ENCODE results near the gene MAP3K20.
"Not testable (repeated sequence)": the region's sequence is repeated elsewhere in the genome, so short reads cannot be mapped to it uniquely, and the experiment has no call there.

Gene MAP3K20

DNA sequence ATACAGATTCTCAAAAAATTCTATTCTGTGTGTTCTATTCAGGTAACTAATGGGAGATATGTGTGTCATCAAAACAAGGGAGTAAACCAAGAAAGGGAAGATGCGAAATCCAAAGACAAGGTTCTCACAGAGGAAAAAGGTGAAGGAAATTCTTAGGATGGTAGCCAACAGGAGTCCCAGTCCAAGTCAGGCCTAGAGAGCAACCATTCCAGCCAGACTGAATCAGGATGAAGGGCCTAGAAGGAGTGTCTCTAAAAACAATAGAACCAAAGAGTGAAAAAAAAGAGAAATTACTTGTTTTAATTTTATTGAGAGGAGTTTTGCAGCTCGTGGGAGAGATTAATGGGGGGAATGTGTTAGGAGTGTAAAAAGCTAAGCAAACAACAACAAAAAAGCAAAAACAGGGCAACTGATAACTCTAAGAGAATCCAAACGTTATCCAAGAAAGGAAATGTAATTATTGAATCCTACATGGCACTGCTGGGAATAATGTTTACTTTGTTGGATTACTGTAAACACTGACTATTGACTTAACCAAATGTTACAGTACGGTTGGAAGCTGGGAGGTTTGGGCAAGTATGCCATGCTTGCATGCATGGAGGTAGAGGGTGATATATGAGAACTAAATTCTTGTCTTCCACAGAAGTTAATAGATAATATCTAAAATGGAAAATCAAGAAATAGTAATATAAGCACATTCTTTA, 12.3 kb downstream of the MAP3K20 start:
- no peak for DNase-seq (ENCODE audit: low read depth in 2 of 2)

DNA sequence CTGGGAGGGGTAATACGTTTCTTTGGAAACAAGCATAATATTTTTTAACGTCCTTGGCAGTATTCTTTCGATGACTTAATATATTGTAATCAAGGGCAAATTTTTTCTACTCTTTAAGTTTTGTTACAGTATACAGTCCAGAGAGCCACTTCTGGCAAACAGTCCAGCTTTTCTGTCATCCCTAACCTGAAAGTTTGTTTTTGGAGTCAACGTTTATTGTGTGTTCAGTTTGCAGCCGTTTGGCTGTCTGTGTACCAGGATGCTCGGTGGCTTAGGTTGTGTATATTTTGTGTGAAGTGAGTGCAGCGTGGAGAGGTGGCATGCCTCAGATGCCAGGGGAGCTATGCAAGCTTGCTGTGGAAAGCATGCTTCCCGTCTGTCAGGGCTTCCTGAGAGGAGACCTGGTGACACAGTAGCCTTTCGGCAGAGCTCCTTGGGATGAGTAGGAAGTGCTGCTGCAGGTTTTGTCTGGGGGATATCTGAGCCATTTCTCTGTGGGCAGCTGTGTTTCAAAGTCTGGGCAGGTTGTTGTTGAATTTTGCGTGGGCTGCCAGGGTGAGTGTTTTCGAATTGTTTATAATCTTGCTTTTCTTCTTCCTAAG, 14.7 kb downstream of the MAP3K20 start:
- no peak for DNase-seq (ENCODE audit: low read depth in 2 of 2)

DNA sequence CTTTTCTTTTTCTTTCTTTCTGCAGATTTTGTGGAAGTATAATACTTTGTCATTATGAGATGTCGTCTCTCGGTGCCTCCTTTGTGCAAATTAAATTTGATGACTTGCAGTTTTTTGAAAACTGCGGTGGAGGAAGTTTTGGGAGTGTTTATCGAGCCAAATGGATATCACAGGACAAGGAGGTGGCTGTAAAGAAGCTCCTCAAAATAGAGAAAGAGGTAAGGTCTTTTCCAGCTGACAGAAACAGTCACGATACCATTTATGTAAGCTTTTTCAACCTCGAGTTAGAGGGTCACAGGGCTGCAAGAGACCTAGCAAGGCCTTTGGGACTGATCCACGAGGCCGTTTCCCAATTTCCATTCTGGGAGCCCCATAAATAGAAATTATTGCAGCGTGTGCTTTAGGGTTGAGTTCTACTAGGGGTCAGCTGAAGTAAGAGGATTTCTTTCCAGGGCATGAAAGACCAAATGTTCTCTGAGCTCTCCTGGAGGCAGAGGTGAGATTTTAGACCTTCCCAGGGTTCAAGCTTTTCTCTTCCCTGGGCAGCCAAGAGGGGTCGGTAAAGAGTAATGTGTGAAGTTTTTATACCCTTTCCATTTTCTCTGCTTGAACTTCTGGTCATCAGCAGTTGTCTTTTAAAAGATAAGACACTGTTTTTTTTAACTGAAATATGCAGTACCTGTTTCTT, 15.5 kb downstream of the MAP3K20 start:
- DNase-seq (ENCODE audit: low read depth in 2 of 2), result no peak

DNA sequence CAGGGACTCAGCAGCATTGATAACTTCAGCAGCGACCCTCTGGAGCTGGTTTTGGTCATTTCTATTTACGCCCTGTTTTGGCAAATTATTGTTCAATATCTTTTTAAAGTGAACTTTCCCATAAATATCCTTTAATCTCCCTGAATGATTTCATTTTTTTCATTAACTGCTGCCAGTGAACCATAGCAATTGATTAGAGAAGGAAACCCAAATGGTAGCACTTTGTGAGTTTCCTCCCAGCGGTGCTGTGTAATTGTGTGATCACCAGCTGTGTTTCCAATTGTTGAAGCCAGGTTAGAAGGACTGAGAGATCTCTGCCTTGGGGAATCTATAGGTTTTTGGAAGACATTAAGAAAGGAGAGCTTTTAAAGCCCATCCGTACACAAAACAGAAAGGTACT, 16.3 kb downstream of the MAP3K20 start:
- no peak for DNase-seq (ENCODE audit: low read depth in 2 of 2)

DNA sequence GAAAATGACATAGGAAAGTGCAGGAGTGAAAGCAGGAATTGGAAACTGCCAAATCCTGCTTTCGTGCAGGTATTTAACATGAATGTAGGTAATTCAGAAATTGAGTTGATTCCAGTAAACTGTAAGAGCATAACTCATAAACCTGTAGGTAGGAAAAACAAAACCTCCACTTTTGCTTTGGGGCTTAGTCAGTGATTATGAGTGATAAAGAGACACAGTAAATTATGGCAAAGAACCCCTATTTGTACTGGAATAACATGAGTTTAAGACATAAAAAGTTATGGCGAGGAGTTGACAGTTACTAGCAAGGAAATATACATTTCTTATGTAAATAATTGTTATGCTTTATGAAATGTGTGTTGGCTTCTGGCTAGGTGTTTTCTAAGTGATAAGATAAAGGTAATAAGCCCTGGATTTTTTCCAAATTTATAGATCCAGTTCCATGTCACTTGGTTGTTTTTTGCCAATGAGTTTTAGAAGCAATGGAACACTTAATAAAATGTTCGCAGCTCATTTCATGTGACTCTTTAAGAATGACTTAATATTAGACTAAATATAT, 17.3 kb downstream of the MAP3K20 start:
- no peak for DNase-seq (ENCODE audit: low read depth in 2 of 2)

DNA sequence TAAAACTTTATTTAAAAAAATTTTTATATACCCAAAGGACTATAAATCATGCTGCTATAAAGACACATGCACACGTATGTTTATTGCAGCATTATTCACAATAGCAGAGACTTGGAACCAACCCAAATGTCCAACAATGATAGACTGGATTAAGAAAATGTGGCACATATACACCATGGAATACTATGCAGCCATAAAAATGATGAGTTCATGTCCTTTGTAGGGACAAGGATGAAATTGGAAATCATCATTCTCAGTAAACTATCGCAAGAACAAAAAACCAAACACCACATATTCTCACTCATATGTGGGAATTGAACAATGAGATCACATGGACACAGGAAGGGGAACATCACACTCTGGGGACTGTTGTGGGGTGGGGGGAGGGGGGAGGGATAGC, 18.0 kb downstream of the MAP3K20 start:
- not testable (repeated sequence) for DNase-seq (ENCODE audit: low read depth in 2 of 2)

DNA sequence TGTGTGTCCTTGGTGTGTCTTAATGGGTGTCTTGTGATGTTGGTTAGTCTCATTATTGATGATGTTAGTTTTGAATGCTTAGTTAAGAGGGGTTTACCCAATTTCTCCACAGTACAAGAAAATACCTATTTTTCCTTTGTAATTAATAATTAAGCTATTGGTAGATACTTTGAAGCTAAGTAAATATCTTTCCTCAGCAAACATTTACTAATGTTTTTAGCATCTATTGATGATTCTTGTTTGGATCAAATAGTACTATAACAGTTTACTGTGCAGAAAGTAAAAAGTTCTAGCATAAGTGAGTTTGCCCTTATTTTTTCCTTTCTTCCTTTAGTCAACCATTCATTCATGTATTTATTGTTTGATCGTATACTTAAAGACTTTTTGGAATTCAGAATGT, 19.1 kb downstream of the MAP3K20 start:
- no peak for DNase-seq (ENCODE audit: low read depth in 2 of 2)

DNA sequence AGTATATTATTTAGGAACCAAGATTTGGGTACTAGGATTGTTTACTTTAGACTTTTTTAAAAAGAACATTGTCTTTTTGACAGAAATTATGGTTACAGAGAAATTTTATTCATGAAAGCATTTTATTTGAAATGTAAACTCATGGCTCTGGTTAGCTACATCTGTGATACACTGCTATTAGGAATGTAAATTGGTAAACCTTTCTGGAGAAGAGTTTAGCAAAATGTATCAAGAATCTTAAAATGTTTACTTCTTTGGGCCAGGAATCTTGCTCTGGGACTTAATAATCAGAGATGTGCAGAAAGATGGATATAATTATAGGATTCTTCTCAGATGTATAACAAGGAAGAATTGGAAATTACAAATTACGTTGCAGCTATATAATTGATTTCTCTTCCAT, 19.7 kb downstream of the MAP3K20 start:
- DNase-seq (ENCODE audit: low read depth in 2 of 2), result no peak

DNA sequence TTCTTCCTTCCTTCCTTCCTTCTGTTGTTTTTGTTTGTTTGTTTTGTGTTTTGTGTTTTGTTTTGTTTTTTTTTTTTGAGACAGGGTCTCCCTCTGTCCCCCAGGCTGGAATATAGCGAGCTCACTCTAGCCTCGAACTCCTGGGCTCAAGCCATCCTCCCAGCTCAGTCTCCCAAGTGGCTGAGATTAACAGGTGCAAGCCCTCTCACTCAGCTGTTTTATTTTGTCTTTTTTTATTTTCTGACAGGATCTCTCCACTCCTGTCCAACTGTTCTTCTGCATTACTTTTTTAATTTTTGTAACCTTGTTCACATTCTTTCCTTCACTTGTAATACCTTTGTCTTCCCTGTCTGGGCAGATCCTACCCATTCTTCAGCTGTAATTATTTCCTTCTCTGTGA, 23.6 kb downstream of the MAP3K20 start:
- DNase-seq (ENCODE audit: low read depth in 2 of 2), result no peak

DNA sequence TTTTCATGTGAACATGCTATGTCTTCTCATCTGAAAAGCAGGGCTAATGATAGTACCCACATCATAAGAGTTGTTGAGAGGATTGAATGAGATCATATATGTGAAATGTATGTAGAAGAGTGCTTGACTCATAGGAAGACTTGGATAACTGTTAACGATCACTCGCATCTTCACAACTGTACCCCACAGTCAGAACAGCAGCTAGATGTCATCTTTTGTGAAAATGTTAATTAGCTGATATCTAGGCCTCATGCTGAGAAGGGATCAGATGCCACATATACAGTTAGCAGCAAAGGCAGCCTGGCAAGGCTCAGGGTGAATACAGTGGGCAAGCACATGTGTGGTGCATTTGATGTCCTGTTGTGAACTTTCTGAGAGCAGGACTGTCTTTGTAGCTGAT, 24.2 kb downstream of the MAP3K20 start:
- DNase-seq (ENCODE audit: low read depth in 2 of 2), result no peak

DNA sequence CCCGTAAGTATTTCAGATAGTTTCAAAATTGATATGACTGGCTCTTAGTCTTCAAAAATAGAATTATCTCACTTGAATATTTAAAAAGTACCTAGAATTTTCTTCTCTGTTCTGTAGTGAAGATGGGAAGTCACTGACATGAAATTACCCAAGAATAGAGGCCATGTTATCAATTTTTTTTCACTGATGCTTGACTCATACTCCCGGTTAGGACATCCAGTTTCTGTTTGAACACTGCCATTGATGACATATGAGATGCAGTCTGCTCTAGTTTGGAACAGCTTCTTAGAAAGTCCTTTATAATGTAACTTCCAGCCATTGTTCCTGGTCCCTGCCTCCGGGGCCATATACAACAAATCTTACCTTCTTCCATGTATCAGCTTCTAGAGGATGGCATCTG, 26.0 kb downstream of the MAP3K20 start:
- DNase-seq (ENCODE audit: low read depth in 2 of 2), result no peak

DNA sequence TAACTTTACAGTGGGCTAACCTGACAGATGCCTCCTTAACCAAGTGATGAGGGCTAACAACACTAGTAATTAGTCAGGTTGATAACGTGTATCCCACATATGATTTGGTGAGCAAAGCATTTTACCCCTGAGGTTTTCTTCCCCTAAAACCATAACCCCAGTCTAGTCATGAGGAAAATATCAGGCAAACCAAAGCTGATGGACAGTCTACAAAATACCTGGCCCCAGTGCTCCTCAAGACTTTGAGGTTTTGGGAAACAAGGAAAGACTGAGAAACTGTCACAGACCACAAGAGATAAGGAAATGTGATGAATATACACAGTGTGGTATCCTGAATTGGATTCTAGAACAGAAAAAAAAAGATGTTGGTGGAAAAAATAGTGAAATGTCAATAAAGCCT, 28.5 kb downstream of the MAP3K20 start:
- DNase-seq (ENCODE audit: low read depth in 2 of 2), result no peak

DNA sequence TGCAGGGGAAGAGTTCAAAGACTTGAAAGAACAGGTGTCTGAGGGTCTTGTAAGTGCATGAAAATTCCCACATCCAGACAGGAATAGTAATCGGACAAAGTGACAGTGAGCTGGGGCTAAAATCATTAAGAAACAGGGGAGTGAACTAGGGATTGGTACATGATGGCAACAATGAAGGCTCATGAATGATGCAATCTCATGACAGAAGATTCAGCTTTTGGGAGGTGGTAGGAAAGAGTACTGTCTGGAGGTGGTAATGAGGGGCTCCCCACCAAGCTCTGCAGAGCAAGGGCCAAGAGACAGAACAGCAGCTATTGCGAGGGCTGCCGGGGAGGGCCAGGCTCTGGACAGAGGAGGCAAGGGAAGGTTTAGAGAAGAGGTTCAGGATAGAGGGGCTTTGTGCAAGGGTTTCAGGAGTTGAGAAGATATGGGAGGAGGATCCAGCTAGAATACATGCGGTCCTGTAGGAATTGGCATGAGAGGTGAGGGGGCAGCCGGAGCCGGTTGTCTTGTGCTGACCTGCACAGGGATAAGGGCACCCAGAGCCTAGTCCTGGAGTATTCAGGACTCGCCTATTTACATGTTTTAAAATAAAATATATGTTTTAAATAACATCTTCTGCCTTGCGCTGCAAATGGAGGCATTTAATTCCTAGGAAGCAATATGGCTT, 31.4 kb downstream of the MAP3K20 start:
- DNase-seq (ENCODE audit: low read depth in 2 of 2), result no peak

DNA sequence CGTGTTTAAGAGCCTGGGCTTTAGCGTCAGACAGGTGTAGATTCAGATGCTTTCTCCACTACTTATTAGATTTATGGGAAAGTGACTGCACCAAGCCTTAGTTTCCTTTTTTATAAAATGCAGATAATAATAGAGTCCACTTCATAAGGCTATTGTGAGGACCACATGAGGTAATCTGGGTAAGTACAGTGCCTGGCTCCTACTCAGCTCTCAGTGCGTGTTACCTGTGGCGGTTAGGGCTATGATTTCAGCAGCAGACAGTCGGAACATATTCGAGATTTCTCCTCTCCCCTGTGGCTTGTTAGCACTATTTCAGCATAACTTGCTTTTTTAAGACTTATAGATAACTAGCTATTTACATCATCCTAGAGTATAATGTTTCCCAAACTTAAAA, 32.0 kb downstream of the MAP3K20 start:
- no peak for DNase-seq (ENCODE audit: low read depth in 2 of 2)

DNA sequence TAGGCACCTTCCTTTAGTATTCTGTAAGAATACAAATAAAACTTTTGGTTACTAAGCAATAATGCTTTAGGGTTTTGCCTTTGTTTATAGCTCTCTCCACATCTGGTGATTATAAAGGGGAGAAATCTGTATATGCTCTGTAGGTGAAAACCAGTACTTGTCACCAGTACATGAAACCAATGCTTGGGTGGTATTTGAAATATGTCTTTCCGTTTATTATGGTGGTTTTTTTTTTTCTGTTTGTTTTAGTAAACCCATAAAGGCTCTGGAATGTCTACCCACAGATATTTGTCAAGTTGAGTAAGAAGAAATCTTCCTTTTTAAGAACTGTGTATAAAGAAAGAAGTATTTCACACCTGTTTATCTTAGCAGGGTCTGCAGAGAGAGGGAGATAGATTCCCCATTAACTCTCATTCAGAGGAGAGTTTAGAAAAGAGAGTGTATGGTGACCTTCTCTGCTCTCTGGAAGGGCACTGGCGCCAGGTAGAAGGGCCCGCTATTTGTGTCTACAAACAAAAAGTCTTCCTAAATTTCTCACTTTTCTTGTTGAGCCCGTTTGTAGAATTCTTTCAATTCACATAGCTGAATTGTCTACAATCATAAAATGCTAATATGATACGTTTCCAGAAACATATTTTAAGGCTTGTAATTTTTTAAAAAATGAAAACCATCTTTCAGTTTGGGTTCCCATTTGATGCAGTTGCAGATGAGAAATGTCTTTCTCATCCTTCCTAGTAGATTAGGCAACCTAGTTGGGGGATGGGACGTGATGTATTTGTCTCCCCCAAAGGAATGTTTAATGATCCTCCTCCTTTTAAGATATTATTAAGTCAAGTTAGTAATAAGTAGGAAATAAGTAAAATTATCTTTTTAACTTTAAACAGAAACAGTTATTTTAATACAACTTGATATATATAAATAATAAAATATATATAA, 33.9 kb downstream of the MAP3K20 start:
- no peak for DNase-seq (ENCODE audit: low read depth in 2 of 2)

DNA sequence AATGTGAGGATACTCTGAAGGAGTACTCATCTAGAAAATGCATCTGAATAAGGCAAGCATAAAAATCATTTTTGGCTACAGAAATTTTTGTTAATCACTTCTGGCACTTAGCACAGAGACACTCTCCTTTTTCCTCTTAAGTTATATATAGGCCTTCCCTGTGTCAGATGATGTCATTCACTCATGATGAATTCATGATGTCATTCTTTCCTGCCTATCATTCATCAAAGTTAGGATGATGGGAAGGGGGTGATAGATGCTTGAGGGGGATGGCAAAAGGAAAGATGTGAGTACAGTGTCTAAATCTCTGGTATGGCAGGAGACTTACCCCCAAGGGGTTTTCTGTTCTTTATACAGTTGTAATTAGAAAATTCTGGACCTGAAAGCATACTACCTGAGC, 42.0 kb downstream of the MAP3K20 start:
- DNase-seq (ENCODE audit: low read depth in 2 of 2), result no peak

DNA sequence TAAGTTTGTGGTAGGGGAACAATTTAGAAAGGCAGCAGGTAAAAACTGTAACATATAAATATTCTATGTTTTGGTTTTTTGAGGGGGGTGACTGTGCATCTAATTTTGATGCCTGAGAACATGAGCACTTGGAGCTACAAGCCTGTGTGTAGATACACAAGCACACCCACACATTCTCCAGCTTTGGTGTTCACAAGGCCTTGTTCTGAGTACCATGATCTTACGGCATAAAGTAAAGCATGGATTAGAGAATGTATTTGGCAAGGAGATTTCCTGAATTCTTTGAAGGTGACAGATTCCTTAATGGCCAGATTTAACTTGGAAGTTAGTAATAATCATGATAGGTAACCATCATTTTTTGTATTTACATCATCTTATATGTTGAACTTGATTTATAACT, 42.7 kb downstream of the MAP3K20 start:
- DNase-seq (ENCODE audit: low read depth in 2 of 2), result no peak

DNA sequence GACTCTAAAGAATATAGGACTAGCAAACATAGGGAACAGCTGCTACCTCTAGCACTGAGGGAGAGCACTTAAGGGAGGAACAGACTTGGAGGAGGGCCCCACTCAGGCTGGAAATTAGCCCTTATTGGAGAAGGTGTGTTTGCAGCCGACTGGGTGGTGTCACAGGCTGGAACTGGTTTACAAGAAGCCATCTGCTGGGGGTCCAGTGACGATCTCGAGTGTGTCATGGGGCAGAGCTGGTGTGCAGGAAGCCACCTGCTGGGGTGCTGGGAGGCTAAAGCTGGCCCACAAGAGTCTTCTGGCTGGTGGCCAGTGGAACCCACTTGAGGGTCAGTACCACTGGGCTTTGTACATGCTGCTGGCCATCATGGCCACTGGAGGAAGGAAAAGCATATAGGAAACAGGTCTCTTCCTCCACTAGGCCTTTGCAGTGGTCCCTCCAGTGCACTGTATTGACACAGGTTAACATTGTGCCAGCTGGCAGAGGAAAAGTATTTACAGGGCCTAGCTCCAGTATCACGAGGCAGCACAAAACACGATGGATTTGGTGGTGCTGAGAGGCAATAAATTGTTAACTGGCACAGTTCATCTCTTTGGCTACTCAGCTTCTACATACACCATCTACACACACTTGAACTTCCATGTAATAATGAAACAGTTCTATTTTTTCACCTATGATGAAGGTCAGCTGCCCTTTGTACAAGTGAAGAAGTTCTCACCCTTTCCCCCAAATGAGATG, 43.6 kb downstream of the MAP3K20 start:
- no peak for DNase-seq (ENCODE audit: low read depth in 2 of 2)

DNA sequence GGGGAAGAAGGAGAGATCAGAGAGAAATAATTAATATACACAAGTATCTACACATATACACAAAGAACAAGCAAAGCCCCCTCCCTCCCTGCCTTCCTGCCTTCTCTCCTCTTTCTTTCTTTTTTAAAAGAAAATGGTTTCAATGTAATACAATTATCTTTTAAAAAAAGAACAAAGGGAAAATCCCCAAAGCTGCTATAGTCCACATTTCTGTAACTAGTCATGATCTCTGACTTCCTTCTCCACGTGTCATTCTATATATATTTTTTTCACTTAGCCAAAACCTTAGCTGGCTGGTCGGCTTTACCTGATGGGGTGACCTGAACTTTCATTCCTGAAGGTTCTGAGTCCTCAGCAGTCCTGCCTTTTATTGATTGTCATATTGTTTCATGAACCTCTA, 44.3 kb downstream of the MAP3K20 start:
- DNase-seq (ENCODE audit: low read depth in 2 of 2), result no peak

DNA sequence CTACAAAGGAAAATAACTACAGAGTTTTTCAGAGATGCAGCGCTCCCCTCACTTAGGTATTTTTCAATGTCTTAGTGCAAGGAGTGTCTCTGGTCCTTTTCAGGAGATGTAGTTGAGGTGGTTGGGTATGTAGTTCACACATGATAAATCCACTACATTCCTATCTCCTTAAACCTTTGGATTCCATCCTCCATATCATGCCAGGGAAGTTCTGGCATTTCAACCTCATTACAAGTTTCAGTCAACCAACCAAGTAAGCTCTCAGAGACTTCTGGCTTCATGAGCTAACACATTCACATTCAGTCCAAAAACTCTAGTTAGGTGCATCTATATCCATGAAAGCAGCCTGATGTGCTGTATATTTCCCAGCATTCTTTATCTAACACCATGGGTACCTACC, 47.3 kb downstream of the MAP3K20 start:
- DNase-seq (ENCODE audit: low read depth in 2 of 2), result no peak

DNA sequence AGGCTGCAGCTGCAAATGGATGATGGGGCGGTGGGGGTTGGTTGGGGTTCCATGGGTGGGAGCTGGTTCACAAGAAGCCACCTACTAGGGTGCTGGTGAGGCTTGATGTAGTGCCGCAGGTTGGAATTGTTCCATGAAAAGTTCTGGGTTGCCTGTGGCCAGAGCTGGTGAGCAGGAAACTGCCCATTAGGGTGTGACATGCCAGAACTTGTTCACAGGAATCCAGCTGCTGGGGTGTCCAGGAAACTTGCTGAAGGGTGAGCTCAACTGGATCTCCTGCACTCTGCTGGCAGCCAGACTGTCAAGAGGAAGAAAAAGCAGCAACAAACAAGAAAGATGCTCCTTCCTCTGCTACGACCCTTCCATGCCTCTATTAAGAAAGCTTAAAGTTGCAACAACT, 48.8 kb downstream of the MAP3K20 start:
- no peak for DNase-seq (ENCODE audit: low read depth in 2 of 2)
